HG03469 (cell line): ENCODE measurements around the gene PRKCB.

Experiments
- ATAC-seq: cut with Tn5 transposase; IDR thresholded peaks from one replicate; pipeline ENCODE4 v1.9.1; 2021; ENCODE audit warnings: mild to moderate bottlenecking, moderate library complexity, moderate number of reproducible peaks; ENCODE audit not compliant: unreplicated experiment

The PRKCB gene

GRCh38 chr16:23934610-23935236, 98.9 kb downstream of the PRKCB start:
- no peak for ATAC-seq

DNA sequence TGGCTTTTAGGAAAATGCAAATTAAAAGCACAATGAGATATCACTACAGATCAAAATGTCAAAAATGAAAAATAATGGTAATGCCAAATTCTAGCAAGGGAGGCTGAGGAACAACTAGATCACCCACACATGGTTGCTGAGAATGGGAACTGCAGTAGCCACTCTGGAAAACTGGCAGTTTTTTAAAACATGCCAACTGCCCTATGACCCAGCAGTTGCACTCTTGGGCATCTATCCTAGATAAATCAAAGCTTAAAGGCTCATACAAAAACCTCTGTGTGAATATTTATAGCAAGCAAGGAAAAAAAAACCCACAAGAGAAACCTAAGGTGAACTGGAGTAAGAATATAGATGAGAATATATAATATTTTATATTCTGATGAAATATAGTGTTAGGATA, 104.3 kb downstream of the PRKCB start:
- ATAC-seq, result no peak

DNA sequence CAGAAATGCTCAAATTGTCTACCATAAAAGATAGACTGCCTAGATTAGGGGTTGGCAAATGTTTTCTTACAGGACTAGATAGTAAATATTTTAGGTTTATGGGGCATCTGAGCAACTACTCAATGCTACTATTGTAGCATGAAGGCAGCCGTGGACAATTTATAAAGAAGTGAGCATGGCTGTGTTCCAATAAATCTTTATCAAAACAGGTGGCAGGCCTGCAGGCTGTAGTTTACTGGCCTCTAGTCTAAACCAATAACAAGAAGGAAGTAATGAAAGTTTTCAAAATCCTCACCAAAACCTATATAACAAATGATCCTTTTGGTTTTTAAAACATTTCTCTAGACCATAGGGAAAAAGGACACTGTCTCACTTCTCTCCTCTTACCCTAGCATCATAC, 105.2 kb downstream of the PRKCB start:
- no peak for ATAC-seq

DNA sequence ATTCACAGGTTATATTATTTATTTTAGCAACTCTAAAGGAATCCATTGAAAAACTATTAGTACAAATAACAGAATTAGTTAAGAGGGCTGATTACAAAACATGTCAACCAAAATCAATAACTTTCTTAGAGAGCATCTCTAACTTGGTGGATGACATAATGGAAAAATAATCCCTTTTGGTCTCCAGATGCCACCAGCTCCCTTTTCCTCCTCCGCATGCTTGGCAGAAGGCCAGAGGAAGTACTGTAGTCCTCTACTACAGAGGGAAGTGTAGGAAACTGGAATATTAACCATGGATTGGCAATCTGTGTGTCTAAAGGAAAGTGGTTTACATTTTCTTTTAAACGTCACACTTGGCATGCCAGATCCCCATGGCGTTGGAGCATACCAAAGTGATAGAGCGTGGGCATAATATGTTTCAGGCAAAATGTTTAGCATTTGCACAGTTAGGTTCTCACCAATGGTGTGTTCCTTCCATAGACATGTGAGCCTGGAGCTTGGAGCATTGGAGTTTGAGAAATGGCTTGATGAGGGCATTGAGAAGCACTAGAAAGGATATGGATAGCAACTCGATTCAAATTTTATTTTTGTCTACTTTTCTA, 106.3 kb downstream of the PRKCB start:
- ATAC-seq, result no peak

DNA sequence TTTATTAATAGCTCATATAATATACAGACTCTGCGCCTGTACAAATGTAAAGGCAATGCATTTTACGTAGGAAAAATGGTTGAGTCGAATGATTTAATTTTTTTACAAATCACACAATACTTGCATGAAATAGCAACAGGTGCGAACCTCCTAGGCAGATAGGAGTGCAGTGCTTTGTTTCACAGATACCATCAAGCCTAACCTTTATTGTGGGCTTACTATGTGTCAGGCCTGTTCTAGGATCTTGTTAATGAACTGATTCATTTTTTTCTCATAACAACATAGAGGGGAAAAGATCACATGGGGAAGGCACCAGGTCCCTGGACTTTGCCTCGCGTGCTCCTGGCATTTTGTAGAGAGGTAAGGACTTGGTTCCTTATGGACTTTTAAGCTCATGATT, 107.8 kb downstream of the PRKCB start:
- ATAC-seq, result no peak

DNA sequence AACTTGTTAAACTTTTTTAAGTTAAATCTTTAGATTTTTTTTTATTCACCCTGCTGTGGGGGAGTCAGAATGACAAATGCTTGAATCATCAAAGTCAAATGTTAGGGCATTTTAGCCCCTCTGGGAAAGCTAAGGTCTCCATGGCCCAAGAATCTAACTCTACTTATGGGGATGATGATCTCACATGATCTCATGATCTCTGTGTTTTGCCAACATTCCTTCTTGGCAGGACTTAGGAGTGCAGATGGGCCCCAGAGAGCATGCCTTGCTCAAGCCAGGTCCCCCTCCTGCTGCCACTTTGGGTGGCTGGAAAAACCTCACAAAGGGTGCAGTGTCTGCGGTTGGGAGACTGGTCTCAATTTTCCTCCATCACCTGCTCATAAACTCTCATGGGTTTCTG, 108.6 kb downstream of the PRKCB start:
- ATAC-seq, result no peak

DNA sequence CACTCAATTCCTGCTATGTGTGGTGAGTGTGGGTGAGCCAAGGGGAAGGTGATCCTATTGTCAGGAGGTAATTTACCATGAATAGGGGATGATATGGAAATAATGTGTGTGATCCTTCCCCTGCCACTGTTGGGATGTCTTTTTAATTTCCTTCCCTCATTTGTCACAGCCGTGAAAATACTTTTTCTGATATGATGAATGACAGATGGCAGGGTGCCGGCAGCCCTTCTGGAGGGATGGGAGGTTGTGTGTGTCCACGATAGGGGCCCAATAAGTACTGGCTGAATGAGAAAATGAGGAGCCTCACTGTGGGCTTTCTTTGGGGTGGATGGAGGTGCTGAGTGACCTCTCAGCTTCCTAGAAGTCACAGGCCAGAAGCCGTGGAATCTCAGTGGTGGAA, 109.5 kb downstream of the PRKCB start:
- no peak for ATAC-seq

DNA sequence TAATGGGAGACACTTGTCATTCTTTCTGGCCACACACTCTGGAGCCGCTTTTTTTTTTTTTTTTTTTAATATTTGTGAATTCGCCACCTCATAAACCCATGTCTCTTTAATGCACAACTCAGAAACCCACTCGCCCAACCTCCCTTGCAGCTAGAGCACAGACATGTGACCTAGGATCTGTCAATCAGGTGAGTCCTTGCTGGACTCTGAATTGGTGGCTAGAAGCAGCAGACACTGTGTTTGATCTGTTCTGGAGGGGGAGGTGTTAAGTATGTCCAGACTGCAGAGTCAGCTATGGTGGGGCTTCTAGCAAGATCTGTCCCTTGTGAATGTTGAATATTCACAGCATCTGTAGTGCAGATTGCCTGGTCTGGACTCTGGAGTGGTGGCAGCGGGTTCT, 112.1 kb downstream of the PRKCB start:
- no peak for ATAC-seq

- ATAC-seq, result no peak
These were observed 113.2 kb downstream of the PRKCB start for GRCh38 chr16:23948949-23949411.

GRCh38 chr16:23949630-23950290, 114.0 kb downstream of the PRKCB start:
- ATAC-seq, result no peak

DNA sequence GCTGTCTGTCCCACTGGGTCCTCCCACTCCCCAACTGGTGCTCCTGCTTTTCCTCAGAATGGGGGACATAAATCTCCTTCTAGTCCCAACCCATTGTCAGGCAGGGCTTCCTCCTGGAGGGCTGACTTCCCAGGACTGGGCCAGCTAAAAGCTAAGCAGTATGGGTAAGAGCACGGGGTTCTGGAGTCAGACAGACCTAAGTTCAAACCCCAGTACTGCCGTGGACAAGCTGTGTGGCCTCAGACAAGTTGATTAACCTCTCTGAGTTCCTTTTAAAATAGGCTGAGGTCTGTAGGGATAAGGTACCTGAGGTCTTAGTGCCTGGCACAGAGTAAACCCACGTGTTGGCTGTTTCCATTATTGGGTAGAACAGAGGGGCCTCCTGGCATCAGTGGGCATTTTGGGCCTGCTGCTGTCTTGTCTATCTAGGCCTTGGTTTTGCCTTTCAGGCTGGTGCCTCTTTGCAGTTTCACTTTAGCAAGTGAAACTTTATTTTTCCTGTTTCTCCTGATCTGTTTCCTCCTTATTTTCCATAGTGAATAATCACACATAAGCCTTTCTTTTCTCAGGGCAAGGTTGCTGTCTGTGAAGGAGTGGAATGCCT, 114.6 kb downstream of the PRKCB start:
- ATAC-seq, result no peak

- ATAC-seq, result no peak
These were observed 115.1 kb downstream of the PRKCB start for GRCh38 chr16:23950898-23951297.

DNA sequence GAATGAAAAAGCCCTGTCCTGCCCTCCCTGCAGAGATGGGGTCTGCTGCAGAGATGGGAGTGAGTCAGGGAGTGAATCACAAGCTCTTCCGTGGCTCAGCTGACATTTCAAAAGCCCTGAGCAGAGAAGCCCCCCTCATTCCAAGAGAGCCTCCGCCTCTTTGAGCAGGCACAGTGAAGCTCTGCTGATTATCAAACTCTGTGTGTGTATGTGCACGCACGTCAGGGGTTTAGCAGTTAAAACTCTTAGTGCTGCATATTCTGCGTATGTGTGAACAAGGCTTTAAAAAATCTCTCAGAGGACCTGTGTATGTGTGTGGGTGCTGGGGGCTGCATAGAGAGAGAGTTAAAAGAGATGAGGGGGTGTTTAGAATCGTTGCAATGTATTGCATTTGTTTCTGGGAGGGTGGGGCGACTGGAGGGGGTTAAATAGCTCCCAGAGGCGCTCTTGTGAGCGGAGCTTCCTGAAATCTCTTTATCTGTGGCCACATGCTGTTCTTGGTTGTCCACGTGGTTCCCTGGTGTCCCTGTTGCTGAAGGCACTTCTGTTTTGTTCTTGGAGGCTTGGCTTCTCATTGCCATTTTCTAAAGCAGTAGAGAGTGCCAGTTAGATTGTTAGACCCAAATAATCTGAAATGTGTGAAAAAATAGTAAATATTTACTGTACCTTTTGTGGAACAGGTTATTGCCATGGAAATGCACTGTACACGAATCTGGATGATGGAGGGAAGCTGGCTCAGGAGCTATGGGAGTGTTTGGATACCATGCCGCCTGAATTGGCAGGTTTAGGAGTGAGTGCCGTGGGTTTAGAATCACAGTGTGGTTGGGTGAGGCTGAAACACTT, 116.6 kb downstream of the PRKCB start:
- no peak for ATAC-seq

DNA sequence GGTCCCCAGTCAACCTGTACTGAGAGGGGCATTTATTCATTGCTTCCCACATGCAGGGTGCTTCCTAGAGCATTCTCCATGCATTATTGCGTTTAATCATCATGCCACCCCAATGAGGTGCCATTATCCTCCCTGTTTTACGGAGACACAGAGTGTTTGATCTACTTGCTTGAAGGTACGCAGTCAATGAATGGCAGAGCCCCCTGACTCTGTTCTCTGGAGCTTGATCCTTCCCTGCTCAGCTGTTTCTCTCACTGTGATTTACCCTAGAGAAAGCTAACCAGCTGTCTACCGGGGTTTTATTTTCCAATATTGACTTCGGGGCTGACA, 117.2 kb downstream of the PRKCB start:
- ATAC-seq, result no peak

- ATAC-seq, result no peak
These were observed 117.7 kb downstream of the PRKCB start for GRCh38 chr16:23953476-23953875.

- no peak for ATAC-seq
These were observed 119.3 kb downstream of the PRKCB start for GRCh38 chr16:23955088-23955487.

DNA sequence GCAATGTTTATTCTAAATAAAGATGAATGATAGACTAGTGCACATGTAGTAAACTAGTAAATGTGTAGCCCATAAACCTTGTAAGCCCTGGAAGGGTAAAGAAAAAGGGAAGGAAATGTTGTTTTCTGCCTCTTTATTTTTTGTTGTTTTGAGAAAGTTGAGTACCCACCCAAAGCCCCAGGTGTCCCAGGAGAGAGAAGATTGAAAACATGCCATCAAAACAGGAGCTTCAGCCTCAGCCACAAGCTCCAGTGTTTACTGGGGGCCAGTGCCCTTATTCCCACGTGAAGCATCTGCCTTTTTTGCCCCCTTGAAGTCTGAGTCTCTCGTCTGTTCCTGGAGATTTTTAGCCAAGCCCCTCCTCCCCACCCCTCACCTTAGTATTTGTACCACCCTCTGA, 121.5 kb downstream of the PRKCB start:
- no peak for ATAC-seq

DNA sequence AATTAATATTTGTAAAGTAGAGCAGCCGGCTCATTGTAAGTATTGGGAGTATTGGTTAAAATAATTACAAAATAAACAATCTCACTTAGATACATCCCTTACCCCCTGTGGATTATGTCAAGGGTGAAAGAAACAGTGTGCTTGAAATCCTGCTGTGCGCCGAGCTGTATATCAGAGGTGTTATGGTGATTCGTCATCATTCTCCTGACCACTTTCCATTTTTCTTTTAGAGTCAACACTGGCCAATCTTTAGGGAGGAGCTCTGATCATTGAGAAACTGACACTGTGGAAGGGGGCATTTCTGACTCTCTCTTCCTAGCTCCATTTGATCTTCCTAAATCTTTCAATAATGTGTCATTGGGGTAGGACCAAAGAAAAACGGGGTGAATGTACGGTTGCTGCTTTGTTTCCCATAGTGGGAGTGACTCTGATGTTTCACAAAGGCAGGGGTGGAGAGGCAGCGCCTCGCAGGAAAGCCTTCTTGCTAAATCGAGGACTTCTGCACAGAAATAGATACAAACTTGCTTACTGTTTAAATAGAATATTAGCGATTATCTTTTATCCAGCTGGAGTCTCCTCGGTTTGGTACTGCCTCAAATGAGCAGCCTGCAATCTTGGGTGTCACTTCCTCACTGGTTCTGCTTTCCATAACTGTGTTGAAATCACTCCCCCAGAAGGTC, 123.4 kb downstream of the PRKCB start:
- no peak for ATAC-seq

DNA sequence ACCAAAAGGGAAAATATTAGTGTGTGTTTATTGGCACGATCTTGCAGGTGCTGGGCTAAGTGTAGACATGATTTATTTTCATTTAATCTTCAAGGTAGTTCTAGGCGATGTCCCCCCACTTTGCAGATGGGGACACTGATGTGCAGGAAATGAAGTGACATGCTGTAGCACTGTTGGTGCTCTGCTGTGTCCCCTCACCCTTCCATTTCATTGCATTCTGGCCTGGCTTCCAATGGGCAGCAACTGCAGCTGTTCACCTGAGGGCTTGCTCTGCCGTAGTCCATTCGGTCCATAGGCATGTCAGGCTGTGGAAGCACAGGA, 123.9 kb downstream of the PRKCB start:
- no peak for ATAC-seq

GRCh38 chr16:23960081-23960885, 124.5 kb downstream of the PRKCB start:
- no peak for ATAC-seq
